ENCODE results near the gene LCN9.

DNA sequence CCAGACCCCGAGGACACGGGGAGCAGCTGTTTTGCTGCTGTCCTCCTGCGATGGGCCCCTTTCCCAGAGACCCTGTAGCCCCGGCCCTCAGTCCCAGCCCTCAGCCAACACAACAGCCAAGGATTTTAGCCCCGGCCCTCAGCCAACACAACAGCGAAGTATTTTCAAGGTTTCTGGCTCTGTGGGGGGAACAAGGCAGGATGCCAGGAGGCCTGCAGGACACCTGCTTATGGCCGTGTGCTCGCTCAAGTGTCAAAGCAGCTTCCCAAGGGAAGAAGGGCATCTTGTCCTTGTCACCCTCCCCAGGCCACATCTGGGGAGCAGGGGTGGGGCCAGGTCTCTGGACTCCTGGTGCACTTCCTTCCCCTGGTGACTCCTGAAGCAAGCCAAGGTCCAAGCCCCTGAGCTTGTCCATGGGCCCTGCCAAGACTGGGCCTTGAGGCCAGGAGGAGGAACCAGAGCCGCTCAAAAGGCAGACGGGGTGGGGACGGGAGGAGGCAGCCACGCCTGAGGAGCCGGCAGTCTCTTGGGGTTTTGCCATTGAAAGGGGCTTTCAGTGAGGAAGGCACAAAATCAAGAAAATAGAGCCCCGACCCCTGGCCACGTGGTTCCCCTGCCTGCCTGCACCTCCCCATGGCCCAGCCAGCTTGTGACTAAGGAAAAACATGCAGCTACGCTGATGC lies 49.6 kb downstream of the LCN9 start:
- TF ChIP-seq GATA2 (IDR thresholded peaks at IDR 0.05; ENCODE audit: low read depth, low read length) = no peak
- TF ChIP-seq GATA3 (IDR thresholded peaks at IDR 0.05; ENCODE audit: low read depth, low read length) = no peak
